HK-2 (cell line): ENCODE data around the gene CEP250.

ENCODE experiments used
- DNase-seq: peaks from one replicate; pipeline ENCODE4 v3.0.0-alpha.2; 2018; ENCODE audit not compliant: unreplicated experiment

CEP250 gene

GRCh38 chr20:35562541-35563110 lies 107.2 kb downstream of the CEP250 start:
- DNase-seq: no peak

GRCh38 chr20:35563834-35564233 lies 108.4 kb downstream of the CEP250 start:
- no peak for DNase-seq

- no peak for DNase-seq
Observed at GRCh38 chr20:35564905-35565304, 109.5 kb downstream of the CEP250 start.

- no peak for DNase-seq
Observed at GRCh38 chr20:35568645-35569044, 113.2 kb downstream of the CEP250 start.
